CD14-positive monocyte (primary cell): Measurements from ENCODE around the gene EXOC4. TPM values are rescaled to one million over a fixed set of nuclear protein-coding genes. Genes with fewer than 3 reads are reported as not detected.
A peak's percentile ranks its signal among the peaks of the same experiment; 100 is the strongest.

ENCODE experiments used
- DNase-seq, 3 donors: peaks; one replicate each; pipeline ENCODE4 v3.0.0-alpha.2; 2011 to 2022
- H2AFZ ChIP-seq: 2 replicates; pipeline ENCODE4 v1.6.0; 2012; ENCODE audit warnings: mild to moderate bottlenecking, low read depth, low read length, inconsistent platforms; ENCODE audit not compliant: insufficient read depth, poor library complexity, severe bottlenecking
- H3K27ac ChIP-seq, 2 donors: 1 replicate in 1 of 2; 2 replicates in 1 of 2; pipeline ENCODE4 v1.5.1; 2012 to 2013; ENCODE audit warnings: low read length in 2 of 2, control low read depth in 1 of 2, inconsistent platforms in 1 of 2, low read depth in 1 of 2, mild to moderate bottlenecking in 1 of 2
- H3K27me3 ChIP-seq, 2 donors: one replicate each; pipeline versions ENCODE4 v1.6.0 to v1.6.1; 2011 to 2013; ENCODE audit warnings: low read length in 2 of 2; ENCODE audit not compliant: control insufficient read depth in 2 of 2, insufficient read depth in 2 of 2
- H3K36me3 ChIP-seq, 2 donors: replicated peaks in 1 of 2; 1 replicate in 1 of 2; 2 replicates in 1 of 2; pipeline versions ENCODE4 v1.5.1 to v1.6.1; 2012 to 2013; ENCODE audit warnings: low read length in 2 of 2, control low read depth in 1 of 2, inconsistent platforms in 1 of 2, mild to moderate bottlenecking in 1 of 2; ENCODE audit not compliant: insufficient read depth in 2 of 2, control insufficient read depth in 1 of 2
- H3K4me1 ChIP-seq, 2 donors: 1 replicate in 1 of 2; 2 replicates in 1 of 2; pipeline versions ENCODE4 v1.5.1 to v1.6.1; 2012 to 2013; ENCODE audit warnings: low read length in 2 of 2, control low read depth in 1 of 2, inconsistent platforms in 1 of 2, mild to moderate bottlenecking in 1 of 2, moderate library complexity in 1 of 2; ENCODE audit not compliant: insufficient read depth in 2 of 2, control insufficient read depth in 1 of 2
- H3K4me2 ChIP-seq: replicated peaks from 2 replicates; pipeline ENCODE3; 2012; ENCODE audit warnings: low read length, moderate library complexity, mild to moderate bottlenecking; ENCODE audit not compliant: poor library complexity, severe bottlenecking; ENCODE audit errors: extremely low read depth
- H3K4me3 ChIP-seq, 3 experiments: fragments of 200-600 bp in 1 of 3; sonication (generic) in 1 of 3; replicated peaks in 1 of 3; 1 replicate in 2 of 3; 2 replicates in 1 of 3; pipeline ENCODE4 v1.5.1; 2011 to 2013; ENCODE audit warnings: low read length in 3 of 3, mild to moderate bottlenecking in 3 of 3, control low read depth in 2 of 3, low read depth in 2 of 3, inconsistent platforms in 1 of 3, moderate library complexity in 1 of 3
- H3K79me2 ChIP-seq: 2 replicates; pipeline ENCODE4 v1.6.0; 2012; ENCODE audit warnings: mild to moderate bottlenecking, control low read depth, inconsistent platforms, low read length, moderate library complexity; ENCODE audit not compliant: insufficient read depth
- H3K9ac ChIP-seq: 2 replicates; pipeline ENCODE4 v1.6.0; 2017; ENCODE audit warnings: low read length, mild to moderate bottlenecking; ENCODE audit not compliant: insufficient read depth, poor library complexity, severe bottlenecking
- H3K9me3 ChIP-seq, 2 donors: replicated peaks in 1 of 2; 1 replicate in 1 of 2; 2 replicates in 1 of 2; pipeline versions ENCODE4 v1.5.1 to v1.6.1; 2012 to 2013; ENCODE audit warnings: low read length in 2 of 2, control low read depth in 1 of 2; ENCODE audit not compliant: control insufficient read depth in 1 of 2, insufficient read depth in 1 of 2
- H4K20me1 ChIP-seq: 2 replicates; pipeline ENCODE4 v1.6.0; 2012; ENCODE audit warnings: mild to moderate bottlenecking, low read length, control low read depth, moderate library complexity; ENCODE audit not compliant: insufficient read depth
- H3K27ac Mint-ChIP-seq, 7 donors: one replicate each; pipeline ENCODE4 v1.8.0; 2020; ENCODE audit warnings: mild to moderate bottlenecking in 7 of 7, mixed read lengths in 7 of 7, moderate library complexity in 6 of 7, inconsistent platforms in 2 of 7
- H3K27me3 Mint-ChIP-seq, 3 donors: one replicate each; pipeline ENCODE4 v1.8.0; 2021 to 2022; ENCODE audit warnings: low read depth in 3 of 3, mild to moderate bottlenecking in 3 of 3, mixed read lengths in 3 of 3, moderate library complexity in 3 of 3, inconsistent platforms in 1 of 3
- H3K36me3 Mint-ChIP-seq, 2 donors: one replicate each; pipeline ENCODE4 v1.8.0; 2020; ENCODE audit warnings: mixed read lengths in 2 of 2, inconsistent platforms in 1 of 2, mild to moderate bottlenecking in 1 of 2
- H3K4me1 Mint-ChIP-seq: one replicate; pipeline ENCODE4 v1.8.0; 2020; ENCODE audit warnings: mild to moderate bottlenecking, mixed read lengths
- H3K4me3 Mint-ChIP-seq, 2 donors: one replicate each; pipeline ENCODE4 v1.8.0; 2020; ENCODE audit warnings: mild to moderate bottlenecking in 2 of 2, mixed read lengths in 2 of 2, moderate library complexity in 1 of 2
- H3K9me3 Mint-ChIP-seq, 7 donors: one replicate each; pipeline ENCODE4 v1.8.0; 2020 to 2022; ENCODE audit warnings: mixed read lengths in 7 of 7, mild to moderate bottlenecking in 6 of 7, moderate library complexity in 6 of 7, inconsistent platforms in 2 of 7
- CTCF ChIP-seq: fragments of 200-600 bp; IDR thresholded peaks from one replicate; pipeline ENCODE4 v1.8.0; 2022; ENCODE audit warnings: antibody characterized with exemption, mild to moderate bottlenecking
- WGBS: methylation state at CpG from one replicate; pipeline ENCODE4 v1.1.5; 2013; ENCODE audit warnings: missing lambda C conversion rate; ENCODE audit not compliant: insufficient coverage; 5-methylcytosine and 5-hydroxymethylcytosine counted together
- intact Hi-C, 2 donors: fragments of 100-400 bp; cut with micrococcal nuclease; formaldehyde crosslinking; loops; one replicate each; pipeline versions ENCODE4 v1.15.0 to v1.15.1; 2023
- polyA plus RNA-seq, 3 donors: library from polyadenylated mRNA; depleted of rRNA in 1 of 3; unstranded in 2 of 3; stranded (reverse) in 1 of 3; fragments of 300-500 nt in 2 of 3; fragments of >200 nt in 1 of 3; fragmentation: Illumina TruSeq in 2 of 3; gene quantifications; 1 replicate in 2 of 3; 2 replicates in 1 of 3; pipeline ENCODE4 v1.2.3, GENCODE V29; 2012 to 2021

EXOC4 gene
- polyA plus RNA-seq, 3 donors = 20.6 to 22.3 (median 22.3) TPM

DNA sequence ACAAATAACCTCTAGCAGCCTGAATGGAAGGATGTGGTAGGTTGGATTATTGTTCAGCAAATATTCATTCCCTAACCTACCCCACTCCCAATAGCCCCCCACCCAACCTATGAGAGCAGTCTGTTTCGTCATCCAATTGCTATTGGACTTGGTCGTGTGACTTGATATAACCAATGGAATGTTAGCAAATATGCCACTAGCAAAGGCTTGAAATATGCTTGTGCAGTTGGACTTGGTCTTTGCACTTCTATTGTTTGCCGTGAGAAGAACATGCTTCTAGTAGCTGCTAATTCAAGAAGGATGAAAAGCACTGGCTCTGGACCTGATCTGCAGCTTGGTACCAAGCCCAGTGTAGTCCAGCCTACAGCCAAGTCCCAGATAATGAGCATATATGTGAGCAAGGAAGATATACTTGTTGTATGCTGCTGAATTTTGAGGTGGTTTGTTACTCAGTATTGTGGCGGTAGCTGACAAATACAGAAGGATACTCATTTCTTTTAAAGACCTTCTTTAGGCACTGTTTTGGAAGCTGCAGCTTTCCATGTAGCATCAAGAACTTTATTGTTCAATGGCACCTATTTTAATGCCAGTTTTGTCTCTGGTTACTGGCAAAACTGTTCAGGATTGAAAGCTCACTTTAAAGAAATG lies 180.4 kb downstream of the EXOC4 start:
- H3K4me3 Mint-ChIP-seq = no peak overlapping the region

DNA sequence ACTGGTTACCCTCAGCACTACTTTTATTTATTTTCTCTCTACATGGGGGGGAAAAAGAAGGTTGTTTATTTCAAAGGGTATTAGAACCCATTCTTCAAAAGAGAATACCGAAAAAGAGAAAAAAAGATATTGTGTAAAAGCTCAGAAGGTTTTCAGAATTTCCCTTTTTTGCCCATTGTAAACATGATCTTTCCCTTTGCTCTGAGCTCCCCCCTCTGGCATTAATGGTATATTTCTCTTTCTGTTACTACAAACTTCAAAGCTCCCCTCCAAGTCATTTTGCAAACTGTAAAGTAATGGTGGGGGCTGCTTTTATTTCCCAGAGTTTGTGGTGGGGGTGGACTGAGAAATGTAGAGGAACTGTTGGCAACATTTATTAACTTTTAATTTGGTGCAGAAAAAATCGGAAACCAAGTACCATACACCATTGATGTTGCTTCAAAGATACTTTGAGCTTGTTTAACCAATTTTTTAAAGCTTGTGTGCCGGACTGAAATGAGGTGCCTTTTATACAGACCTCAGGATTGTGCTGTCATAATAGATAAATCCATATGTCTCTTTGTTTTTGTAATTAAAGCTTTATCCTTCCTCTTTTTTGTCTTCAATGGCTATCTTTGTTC lies 181.5 kb downstream of the EXOC4 start:
- H3K9me3 ChIP-seq = no peaks in the 10 kb centered on the region
- no peak overlapping the region for H2AFZ ChIP-seq
- no peaks in the 10 kb centered on the region for H4K20me1 ChIP-seq
- Mint-ChIP-seq H3K27me3 (peaks cover 0 to 2% (median 0%) of the 10 kb centered on the region in 3 donors), H3K36me3 (peaks cover 0 to 3% of the 10 kb centered on the region in 2 donors), H3K27ac (no peak overlapping the region), H3K4me1 (peaks cover 6% of the 10 kb centered on the region), H3K4me3 (no peak overlapping the region), H3K9me3 (peaks cover 0 to 5% (median 0%) of the 10 kb centered on the region in 7 donors)
- no peak overlapping the region for H3K4me3 ChIP-seq
- no peaks in the 10 kb centered on the region for H3K36me3 ChIP-seq
- H3K79me2 ChIP-seq = no peaks in the 10 kb centered on the region
- H3K4me2 ChIP-seq = no peak overlapping the region
- no peaks in the 10 kb centered on the region for H3K4me1 ChIP-seq
- no CpG with 5 or more reads among the region's 3 CpGs for WGBS
- no peaks in the 10 kb centered on the region for H3K27me3 ChIP-seq
- TF ChIP-seq CTCF = peak; percentile 30
- H3K9ac ChIP-seq = no peak overlapping the region
- intact Hi-C loops = loop anchor here in 1 of 2 donors (5.0 kb wide), 1 partner anchor 1117 kb away; no protein-coding TSS in a partner anchor
- DNase-seq = no peak
- no peak overlapping the region for H3K27ac ChIP-seq

More for the DNA sequence above, 180.4 kb downstream of the EXOC4 start:
- Histone ChIP-seq H3K4me3 (no peak overlapping the region), H3K79me2 (no peaks in the 10 kb centered on the region), H3K4me2 (no peak overlapping the region), H4K20me1 (no peaks in the 10 kb centered on the region), H2AFZ (no peak overlapping the region), H3K4me1 (no peaks in the 10 kb centered on the region), H3K9me3 (no peaks in the 10 kb centered on the region), H3K27me3 (no peaks in the 10 kb centered on the region), H3K9ac (no peak overlapping the region), H3K36me3 (no peaks in the 10 kb centered on the region), H3K27ac (no peak overlapping the region)
- TF ChIP-seq CTCF = no peak
- peaks cover 0 to 2% (median 0%) of the 10 kb centered on the region in 3 donors for H3K27me3 Mint-ChIP-seq
- H3K9me3 Mint-ChIP-seq = peaks cover 0 to 5% (median 0%) of the 10 kb centered on the region in 7 donors
- H3K27ac Mint-ChIP-seq = no peak overlapping the region
- H3K36me3 Mint-ChIP-seq = peaks cover 0 to 3% of the 10 kb centered on the region in 2 donors
- intact Hi-C loops = loop anchor here in 1 of 2 donors (5.0 kb wide), 1 partner anchor 1116 kb away; no protein-coding TSS in a partner anchor
- 100% methylated on average over 3 of the region's 4 CpGs for WGBS
- DNase-seq = no peak
- peaks cover 8% of the 10 kb centered on the region for H3K4me1 Mint-ChIP-seq
